Activated CD4-positive, alpha-beta T cell treated with anti-CD3 and anti-CD28 coated beads, Interleukin-2, amount 10 ng/mL, durations not matched to agents 7 days and 5 days (primary cell): ENCODE results near the gene MGAT5B. TPM values are rescaled to one million over a fixed set of nuclear protein-coding genes. Genes with fewer than 3 reads are reported as not detected.

Source experiments
- CTCF ChIA-PET: fragments of 350-600 bp; sonication (Branson Sonifier 250); formaldehyde crosslinking; loops from one replicate; lab custom pipeline; 2021; ENCODE audit warnings: antibody characterized with exemption; lab: Charles Lee
- POLR2A ChIA-PET: fragments of 350-600 bp; sonication (Branson Sonifier 250); formaldehyde crosslinking; loops from one replicate; lab custom pipeline; 2021; ENCODE audit warnings: antibody characterized with exemption; lab: Charles Lee
- DNase-seq: peaks from one replicate; pipeline ENCODE4 v3.0.0-alpha.2; 2020
- H3K27ac Mint-ChIP-seq: one replicate; pipeline ENCODE4 v1.8.0; 2021; ENCODE audit warnings: mild to moderate bottlenecking, moderate library complexity, mixed read lengths
- H3K27me3 Mint-ChIP-seq: one replicate; pipeline ENCODE4 v1.8.0; 2021; ENCODE audit warnings: mixed read lengths
- H3K36me3 Mint-ChIP-seq: one replicate; pipeline ENCODE4 v1.8.0; 2021; ENCODE audit warnings: low read depth, mixed read lengths
- H3K4me1 Mint-ChIP-seq: one replicate; pipeline ENCODE4 v1.8.0; 2021; ENCODE audit warnings: mixed read lengths
- H3K4me3 Mint-ChIP-seq: one replicate; pipeline ENCODE4 v1.8.0; 2021; ENCODE audit warnings: mild to moderate bottlenecking, moderate library complexity, mixed read lengths
- H3K9me3 Mint-ChIP-seq: one replicate; pipeline ENCODE4 v1.8.0; 2021; ENCODE audit warnings: mixed read lengths
- total RNA-seq, 2 experiments: library from RNA; stranded (reverse); gene quantifications; one replicate each; pipeline ENCODE4 v1.2.3, GENCODE V29; 2021

Gene MGAT5B
- total RNA-seq, 2 experiments from 2014 or later, result 0.12 to 0.45 TPM

DNA sequence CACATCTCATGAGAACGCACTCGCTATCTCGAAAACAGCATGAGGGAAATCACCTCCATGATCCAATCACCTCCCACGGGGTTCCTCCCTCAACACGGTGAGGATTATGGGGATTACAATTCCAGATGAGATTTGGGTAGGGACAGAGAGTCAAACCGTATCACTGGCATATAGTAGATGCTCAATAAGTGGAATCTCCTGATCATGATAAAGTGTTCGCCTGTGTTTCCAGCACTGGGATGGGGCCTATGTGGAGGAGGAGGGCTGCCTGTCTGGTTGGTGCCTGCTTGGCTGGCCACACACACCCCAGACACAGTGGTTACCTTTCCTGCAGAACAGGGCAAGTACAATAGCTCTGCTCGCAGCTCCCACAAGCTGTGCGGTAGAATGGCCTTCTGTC is 6.1 kb upstream of the MGAT5B start:
- H3K27ac Mint-ChIP-seq, result no peak overlapping the region
- no peaks in the 10 kb centered on the region for H3K9me3 Mint-ChIP-seq
- H3K36me3 Mint-ChIP-seq, result no peaks in the 10 kb centered on the region
- no peak for DNase-seq
- H3K4me1 Mint-ChIP-seq, result no peaks in the 10 kb centered on the region
- ChIA-PET CTCF (no interaction called here), POLR2A (no interaction called here)
- no peak overlapping the region for H3K4me3 Mint-ChIP-seq
- peaks cover 15% of the 10 kb centered on the region for H3K27me3 Mint-ChIP-seq

DNA sequence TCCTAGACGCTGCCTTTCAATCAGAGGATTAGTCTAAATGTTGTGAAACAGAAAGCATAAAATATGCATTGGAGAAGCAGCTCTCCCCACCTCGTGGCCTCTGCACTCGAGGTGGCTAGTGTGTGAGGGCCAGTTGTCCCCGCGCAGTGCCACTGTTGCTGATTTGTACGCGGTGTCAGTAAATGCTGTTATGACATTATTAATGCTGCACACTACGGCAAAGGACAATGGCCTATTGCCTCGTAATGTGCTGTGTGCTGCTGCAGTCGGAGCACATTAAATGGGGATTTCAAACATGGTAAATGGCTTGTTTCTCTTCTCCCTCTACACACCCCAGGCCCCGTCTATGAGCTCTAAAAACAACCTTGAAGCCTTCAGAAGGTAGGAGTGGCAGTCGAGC is 5.7 kb upstream of the MGAT5B start:
- H3K4me1 Mint-ChIP-seq, result peaks cover under 1% of the 10 kb centered on the region
- CTCF ChIA-PET, result no interaction called here
- no peak overlapping the region for H3K27ac Mint-ChIP-seq
- H3K36me3 Mint-ChIP-seq, result no peaks in the 10 kb centered on the region
- H3K9me3 Mint-ChIP-seq, result no peaks in the 10 kb centered on the region
- no peak overlapping the region for H3K4me3 Mint-ChIP-seq
- POLR2A ChIA-PET, result no interaction called here
- DNase-seq, result no peak
- peaks cover 20% of the 10 kb centered on the region for H3K27me3 Mint-ChIP-seq

DNA sequence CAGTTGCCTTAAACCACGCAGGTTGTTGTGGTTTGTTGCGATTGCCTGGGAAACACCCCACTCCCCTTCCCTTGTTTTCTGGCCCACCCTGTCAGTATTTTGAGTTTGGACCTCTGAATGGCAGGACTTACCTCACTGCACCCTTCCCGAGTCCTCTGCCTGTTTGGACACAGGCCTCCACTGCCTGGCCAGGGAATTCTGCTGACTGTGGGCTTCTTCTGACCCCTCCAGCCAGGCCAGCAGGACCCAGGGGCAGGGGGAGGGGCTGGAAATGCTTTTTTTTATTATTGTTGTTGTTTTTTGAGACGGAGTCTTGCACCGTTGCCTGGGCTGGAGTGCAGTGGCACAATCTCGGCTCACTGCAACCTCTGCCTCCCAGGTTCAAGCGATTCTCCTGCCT is 4.2 kb upstream of the MGAT5B start:
- no peak overlapping the region for H3K27ac Mint-ChIP-seq
- no peak for DNase-seq
- CTCF ChIA-PET, result no interaction called here
- POLR2A ChIA-PET, result no interaction called here
- no peak overlapping the region for H3K4me3 Mint-ChIP-seq
- H3K36me3 Mint-ChIP-seq, result no peaks in the 10 kb centered on the region
- H3K4me1 Mint-ChIP-seq, result peaks cover 7% of the 10 kb centered on the region
- H3K27me3 Mint-ChIP-seq, result peaks cover 24% of the 10 kb centered on the region
- no peaks in the 10 kb centered on the region for H3K9me3 Mint-ChIP-seq

DNA sequence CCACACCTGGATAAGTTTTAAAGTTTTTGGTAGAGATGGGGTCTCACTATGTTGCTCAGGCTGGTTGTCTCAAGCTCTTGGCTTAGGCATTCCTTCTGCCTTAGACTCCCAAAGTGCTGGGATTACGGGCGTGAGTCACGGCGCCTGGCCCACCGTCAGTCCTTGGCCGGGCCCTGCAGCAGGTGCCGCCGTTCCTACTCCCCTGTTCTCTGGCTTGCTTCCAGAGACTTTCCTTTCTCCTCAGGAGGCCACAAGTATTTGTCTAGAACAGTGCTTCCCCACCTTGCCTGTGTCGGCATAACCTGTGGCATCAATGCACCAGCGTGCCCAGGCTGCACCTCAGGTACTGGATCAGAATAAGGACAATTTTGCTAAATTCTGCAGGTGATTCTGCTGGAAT is 3.0 kb upstream of the MGAT5B start:
- DNase-seq, result no peak
- Mint-ChIP-seq H3K36me3 (no peaks in the 10 kb centered on the region), H3K27me3 (peaks cover 25% of the 10 kb centered on the region), H3K27ac (no peak overlapping the region), H3K4me3 (no peak overlapping the region), H3K4me1 (peaks cover 8% of the 10 kb centered on the region), H3K9me3 (no peaks in the 10 kb centered on the region)
- CTCF ChIA-PET, result no interaction called here
- POLR2A ChIA-PET, result no interaction called here

DNA sequence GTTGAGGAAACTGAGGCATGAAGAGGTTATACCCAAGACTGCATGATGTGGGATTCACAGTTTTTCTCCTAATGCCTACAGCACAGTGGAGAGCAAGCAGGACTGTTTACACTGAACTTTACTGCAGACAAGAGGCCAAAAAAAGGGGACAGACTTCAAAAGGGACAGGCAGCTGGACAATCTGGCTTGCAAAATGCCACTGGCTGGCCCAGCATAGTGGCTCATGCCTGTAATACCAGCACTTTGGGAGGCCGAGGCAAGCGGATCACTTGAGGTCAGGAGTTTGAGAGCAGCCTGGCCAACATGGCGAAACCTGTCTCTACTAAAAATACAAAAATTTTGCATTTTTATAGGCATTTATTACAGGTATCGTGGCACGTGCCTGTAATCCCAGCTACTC is 2.0 kb upstream of the MGAT5B start:
- peaks cover 27% of the 10 kb centered on the region for H3K27me3 Mint-ChIP-seq
- ChIA-PET CTCF (interaction anchor here (0.6 to 3.1 kb wide), 2 partner anchors 66 to 190 kb away, joined by 4 to 32 read pairs; no protein-coding TSS in a partner anchor), POLR2A (no interaction called here)
- no peak for DNase-seq
- no peak overlapping the region for H3K27ac Mint-ChIP-seq
- H3K4me3 Mint-ChIP-seq, result no peak overlapping the region
- no peaks in the 10 kb centered on the region for H3K36me3 Mint-ChIP-seq
- peaks cover 8% of the 10 kb centered on the region for H3K4me1 Mint-ChIP-seq
- no peaks in the 10 kb centered on the region for H3K9me3 Mint-ChIP-seq

DNA sequence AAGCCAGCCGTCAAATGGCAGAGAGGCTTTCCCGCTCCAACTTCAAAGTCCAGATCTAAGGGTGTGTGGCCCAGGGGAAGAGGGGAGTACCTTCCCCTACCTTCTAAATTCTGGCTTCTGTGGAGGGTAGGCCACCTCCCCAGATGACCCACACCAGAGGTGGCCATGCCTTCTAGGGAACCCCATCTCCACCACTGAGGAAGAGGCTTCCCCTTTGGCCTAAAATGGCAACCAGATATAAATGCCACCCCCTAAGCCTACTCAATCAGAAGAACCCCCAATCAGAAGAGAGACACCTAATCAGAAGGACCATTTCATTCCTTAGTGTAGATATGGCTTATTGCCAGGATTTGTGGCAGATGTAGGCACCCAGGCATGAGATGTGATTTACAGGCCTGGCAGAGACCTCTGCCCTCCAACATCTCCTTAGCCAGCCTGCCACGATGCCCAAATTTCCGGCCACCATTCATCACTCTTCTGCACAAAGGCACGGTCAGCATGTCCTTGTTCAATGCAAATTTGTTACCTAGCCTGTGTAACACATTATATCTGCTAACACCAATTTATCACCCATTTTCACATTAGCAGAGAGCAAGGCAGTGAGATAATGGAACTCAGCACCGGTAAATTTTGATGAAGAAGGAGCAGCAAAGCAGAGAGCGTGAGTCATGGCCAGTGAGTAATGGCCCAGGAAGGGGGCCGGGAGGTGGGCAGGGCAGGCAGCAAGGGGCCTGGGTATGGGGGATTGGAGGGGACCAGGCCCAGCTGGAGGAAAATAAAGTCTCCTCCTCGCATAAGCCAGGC is 1.2 kb upstream of the MGAT5B start:
- no peak for DNase-seq

DNA sequence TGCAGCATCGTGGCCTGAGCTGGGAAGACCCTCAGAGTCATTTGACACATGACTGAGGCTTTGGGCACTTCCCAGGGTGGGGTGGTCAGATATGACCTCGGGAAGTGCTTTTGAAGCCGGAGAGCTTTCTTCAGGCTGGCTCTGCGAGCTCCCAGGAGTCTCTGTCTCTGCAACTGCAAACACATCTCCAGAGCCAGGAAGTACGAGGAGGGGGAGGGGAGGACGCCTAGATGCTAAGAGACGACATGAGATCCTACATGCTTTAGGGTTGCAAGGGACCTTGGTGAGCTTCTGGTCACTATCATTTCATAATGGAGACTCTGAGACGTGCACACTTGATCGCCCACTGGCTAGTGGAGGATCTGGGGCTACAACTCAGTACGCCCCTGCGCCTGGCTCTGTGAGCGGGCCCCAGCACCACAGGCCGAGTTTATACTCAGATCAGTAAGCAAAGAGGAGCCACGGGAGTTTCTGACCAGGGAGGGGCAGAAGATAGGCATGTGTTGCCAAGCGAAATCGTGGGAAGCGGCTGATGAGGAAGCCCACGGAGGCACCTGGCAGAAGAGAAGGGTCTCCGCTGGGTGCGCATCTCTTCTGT is 527 bp upstream of the MGAT5B start:
- peaks cover 8% of the 10 kb centered on the region for H3K4me1 Mint-ChIP-seq
- H3K4me3 Mint-ChIP-seq, result peak overlapping the region; percentile 61
- CTCF ChIA-PET, result interaction anchor here (0.5 to 3.1 kb wide), 28 partner anchors 10 to 515 kb away, joined by 3 to 32 read pairs (median 4); no protein-coding TSS in a partner anchor
- H3K27me3 Mint-ChIP-seq, result peaks cover 34% of the 10 kb centered on the region
- no peak for DNase-seq
- POLR2A ChIA-PET, result no interaction called here
- no peaks in the 10 kb centered on the region for H3K9me3 Mint-ChIP-seq
- no peak overlapping the region for H3K27ac Mint-ChIP-seq
- H3K36me3 Mint-ChIP-seq, result no peaks in the 10 kb centered on the region

More for the DNA sequence above, 1.2 kb upstream of the MGAT5B start:
- H3K9me3 Mint-ChIP-seq, result no peaks in the 10 kb centered on the region
- POLR2A ChIA-PET, result no interaction called here
- CTCF ChIA-PET, result interaction anchor here (0.9 to 3.1 kb wide), 14 partner anchors 9 to 213 kb away, joined by 3 to 32 read pairs (median 5); no protein-coding TSS in a partner anchor
- H3K27ac Mint-ChIP-seq, result no peak overlapping the region
- peaks cover 30% of the 10 kb centered on the region for H3K27me3 Mint-ChIP-seq
- H3K4me3 Mint-ChIP-seq, result no peak overlapping the region
- H3K4me1 Mint-ChIP-seq, result peaks cover 8% of the 10 kb centered on the region
- H3K36me3 Mint-ChIP-seq, result no peaks in the 10 kb centered on the region

DNA sequence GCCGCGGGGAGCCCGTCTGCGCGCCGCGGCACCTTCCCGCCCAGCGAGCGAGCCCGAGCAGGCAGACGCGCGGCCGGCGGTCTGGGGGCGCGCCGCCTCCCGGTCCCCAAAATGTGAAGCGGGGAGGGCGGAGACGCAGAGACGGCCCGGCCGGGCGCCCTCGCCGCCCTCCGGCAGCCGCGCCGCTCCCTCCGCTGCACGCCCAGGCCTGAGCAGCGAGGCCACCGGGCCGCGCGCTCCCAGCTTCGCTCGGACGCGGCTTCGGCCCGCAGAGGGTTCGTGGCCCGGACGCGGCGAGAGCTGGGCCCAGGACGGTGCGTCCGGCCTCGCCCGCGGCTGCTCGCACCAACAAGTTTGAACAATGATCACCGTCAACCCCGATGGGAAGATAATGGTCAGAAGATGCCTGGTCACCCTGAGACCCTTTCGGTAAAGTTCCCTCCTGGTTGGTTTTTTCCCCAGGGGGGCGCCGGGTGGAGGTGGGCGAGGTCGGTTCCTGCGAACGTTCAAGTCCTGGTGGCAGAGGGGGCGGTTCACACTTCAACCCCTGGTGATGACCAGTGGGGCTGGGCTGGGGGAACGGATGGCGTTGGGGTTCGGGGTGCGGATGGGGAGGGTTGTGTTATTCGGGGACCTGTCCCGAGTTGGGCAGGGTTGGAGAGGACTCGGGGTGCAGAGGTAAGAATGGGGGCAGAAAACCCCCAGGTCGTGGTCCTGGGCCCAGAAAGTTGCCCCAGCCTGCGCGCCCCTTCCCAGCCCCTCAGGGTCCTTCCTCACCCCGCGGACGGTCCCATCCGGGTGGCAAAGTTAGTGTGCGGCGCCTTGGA is 678 bp downstream of the MGAT5B start:
- Mint-ChIP-seq H3K27ac (no peak overlapping the region), H3K36me3 (no peaks in the 10 kb centered on the region), H3K4me1 (peaks cover 8% of the 10 kb centered on the region), H3K4me3 (no peak overlapping the region), H3K27me3 (peaks cover 34% of the 10 kb centered on the region), H3K9me3 (peaks cover 1% of the 10 kb centered on the region)
- DNase-seq, result no peak
- ChIA-PET CTCF (interaction anchor here (1.0 to 3.1 kb wide), 17 partner anchors 10 to 220 kb away, joined by 3 to 32 read pairs (median 5); no protein-coding TSS in a partner anchor), POLR2A (no interaction called here)

DNA sequence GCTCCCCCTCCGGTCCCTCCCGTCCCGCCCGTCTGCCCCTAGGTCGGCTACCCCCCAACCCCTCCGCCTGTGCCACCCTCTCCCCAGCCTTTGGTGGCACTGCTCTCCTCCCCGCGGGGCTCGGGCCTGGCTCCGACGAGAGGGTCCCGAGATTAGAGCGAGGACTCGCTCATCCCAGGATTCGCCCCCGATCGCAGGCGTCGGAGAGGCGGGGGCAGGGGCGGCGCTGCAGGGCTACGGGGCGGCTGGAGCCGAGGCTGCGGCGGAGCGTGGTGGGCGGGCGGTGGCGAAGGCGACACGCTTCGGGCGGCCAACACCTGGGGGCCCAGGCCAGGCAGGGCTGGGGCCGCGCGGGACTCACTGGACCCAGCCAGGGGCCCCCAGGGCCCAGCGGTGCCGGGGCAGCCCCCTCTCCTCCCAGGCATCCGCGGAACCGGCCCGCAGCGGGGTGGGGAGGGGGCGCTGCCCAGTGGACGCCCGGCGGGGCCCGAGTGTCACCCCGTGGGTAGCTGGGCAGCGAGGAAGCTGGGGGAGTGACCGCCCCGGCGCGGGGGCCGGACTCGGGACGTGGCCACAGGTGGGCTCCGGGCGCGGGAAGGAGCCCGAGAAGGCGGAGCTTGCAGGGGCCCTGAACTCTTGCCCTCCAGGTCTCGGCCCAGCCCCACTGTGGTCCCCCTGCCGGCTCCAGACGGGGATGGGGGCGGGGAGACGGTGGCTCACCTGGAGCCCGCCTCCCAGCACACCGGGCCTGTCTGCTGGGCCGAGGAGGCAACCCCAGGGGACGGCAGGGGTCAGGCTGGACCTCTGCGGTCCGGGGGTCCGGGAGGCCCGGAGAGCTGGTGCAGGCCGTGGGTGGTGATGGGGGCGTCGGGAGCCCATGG is 1.5 kb downstream of the MGAT5B start:
- H3K36me3 Mint-ChIP-seq, result no peaks in the 10 kb centered on the region
- no peak overlapping the region for H3K4me3 Mint-ChIP-seq
- ChIA-PET CTCF (interaction anchor here (0.8 to 2.2 kb wide), 2 partner anchors 186 to 200 kb away, joined by 3 to 9 read pairs; no protein-coding TSS in a partner anchor), POLR2A (no interaction called here)
- H3K4me1 Mint-ChIP-seq, result peaks cover 8% of the 10 kb centered on the region
- peaks cover 34% of the 10 kb centered on the region for H3K27me3 Mint-ChIP-seq
- no peak for DNase-seq
- H3K27ac Mint-ChIP-seq, result no peak overlapping the region
- peaks cover 4% of the 10 kb centered on the region for H3K9me3 Mint-ChIP-seq

DNA sequence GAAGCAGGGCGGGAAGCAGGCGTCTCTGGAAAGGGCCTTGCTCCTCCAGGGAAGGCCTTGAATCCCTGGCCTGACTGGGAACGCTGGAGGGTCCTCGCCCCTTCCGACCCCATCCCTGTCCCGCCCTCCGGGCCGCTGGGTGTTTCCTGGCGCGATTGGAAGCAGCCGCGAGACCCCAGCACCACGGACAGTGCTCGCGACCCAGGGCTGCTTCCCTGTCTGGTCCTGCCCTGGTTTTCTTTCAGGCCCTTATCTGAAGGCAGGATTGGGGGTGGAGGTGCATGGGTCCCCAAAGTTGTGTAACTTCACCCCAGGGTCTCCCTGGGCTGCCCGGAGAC is 2.1 kb downstream of the MGAT5B start:
- H3K27me3 Mint-ChIP-seq, result peaks cover 34% of the 10 kb centered on the region
- no peak for DNase-seq
- POLR2A ChIA-PET, result no interaction called here
- H3K27ac Mint-ChIP-seq, result no peak overlapping the region
- H3K4me1 Mint-ChIP-seq, result peaks cover 8% of the 10 kb centered on the region
- no peaks in the 10 kb centered on the region for H3K36me3 Mint-ChIP-seq
- CTCF ChIA-PET, result interaction anchor here (0.8 kb wide), 1 partner anchor 186 kb away, joined by 3 read pairs; no protein-coding TSS in a partner anchor
- peaks cover 6% of the 10 kb centered on the region for H3K9me3 Mint-ChIP-seq
- no peak overlapping the region for H3K4me3 Mint-ChIP-seq

DNA sequence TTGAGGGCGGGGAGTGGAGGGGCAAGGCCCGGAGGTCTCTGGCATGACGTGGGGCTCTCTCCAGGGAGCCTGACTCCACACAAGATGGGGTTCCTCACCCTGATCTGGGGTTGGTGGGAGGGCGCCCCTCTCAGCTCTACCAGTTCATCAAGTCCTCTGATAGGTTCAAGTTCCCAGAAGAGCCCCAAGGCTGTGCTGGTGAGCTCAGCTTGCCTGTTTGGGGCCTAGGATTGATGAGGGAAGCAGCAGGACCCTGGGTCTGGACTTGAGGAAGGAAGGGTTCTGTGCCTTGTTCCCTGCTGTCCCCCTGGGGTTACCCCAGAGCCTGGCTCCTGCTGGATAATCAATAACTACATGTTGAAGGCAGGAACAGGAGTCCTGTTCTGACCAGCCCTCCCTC is 3.5 kb downstream of the MGAT5B start:
- Mint-ChIP-seq H3K27me3 (peaks cover 31% of the 10 kb centered on the region), H3K36me3 (no peaks in the 10 kb centered on the region), H3K4me1 (peaks cover 8% of the 10 kb centered on the region), H3K27ac (no peak overlapping the region), H3K9me3 (peaks cover 10% of the 10 kb centered on the region), H3K4me3 (no peak overlapping the region)
- POLR2A ChIA-PET, result no interaction called here
- no peak for DNase-seq
- CTCF ChIA-PET, result interaction anchor here (1.1 to 2.0 kb wide), 3 partner anchors 52 to 185 kb away, joined by 3 to 7 read pairs (median 3); no protein-coding TSS in a partner anchor
